ENCODE measurements around the gene ZNF549.

The ZNF549 gene

DNA sequence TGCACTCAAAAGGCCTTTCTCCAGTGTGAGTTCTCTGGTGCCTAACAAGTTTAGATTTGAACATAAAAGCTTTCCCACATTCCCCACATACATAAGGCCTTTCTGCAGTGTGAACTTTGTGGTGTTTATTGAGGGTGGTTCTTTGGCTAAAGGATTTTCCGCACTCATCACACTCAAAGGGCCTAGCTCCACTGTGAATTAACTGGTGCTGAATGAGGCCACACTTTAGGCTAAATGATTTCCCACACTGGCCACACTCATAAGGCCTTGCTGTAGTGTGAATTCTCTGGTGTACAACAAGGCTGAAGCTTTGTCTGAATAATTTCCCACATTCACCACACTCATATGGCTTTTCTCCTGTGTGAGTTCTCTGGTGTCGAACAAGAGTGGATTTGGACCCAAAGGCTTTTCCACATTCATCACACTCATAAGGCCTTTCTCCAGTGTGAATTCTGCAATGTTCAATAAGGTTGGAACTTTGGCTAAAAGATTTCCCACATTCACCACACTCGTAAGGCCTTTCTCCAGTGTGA is 45.3 kb downstream of the ZNF549 start:
- DNase-seq (ENCODE audit: low read depth), result no peak
- no peak overlapping the region for H3K4me3 ChIP-seq (ENCODE audit: low read length)
- TF ChIP-seq CTCF (conservative IDR thresholded peaks at IDR 0.05; ENCODE audit: low read length), result no peak

DNA sequence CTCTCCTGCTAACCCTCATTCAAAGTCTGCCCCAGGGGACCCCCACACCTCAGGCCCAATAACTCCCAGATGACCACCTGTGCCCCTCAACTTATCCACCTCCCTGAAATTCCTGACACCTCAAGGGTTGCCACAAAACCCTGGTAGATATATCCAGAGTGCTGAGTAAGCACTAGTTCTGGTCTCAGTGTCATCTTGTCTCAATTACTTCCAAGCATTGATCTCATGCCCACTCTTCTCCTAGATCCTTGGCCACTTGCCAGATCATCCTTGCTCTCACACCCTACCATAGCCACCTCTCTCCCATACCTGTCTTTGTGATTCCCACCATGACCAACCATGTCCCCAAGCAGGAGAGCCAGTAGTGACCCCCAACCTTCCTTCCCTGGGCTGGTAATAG is 49.5 kb downstream of the ZNF549 start:
- no peak for DNase-seq (ENCODE audit: low read depth)
- TF ChIP-seq CTCF (conservative IDR thresholded peaks at IDR 0.05; ENCODE audit: low read length), result no peak
- no peak overlapping the region for H3K4me3 ChIP-seq (ENCODE audit: low read length)

DNA sequence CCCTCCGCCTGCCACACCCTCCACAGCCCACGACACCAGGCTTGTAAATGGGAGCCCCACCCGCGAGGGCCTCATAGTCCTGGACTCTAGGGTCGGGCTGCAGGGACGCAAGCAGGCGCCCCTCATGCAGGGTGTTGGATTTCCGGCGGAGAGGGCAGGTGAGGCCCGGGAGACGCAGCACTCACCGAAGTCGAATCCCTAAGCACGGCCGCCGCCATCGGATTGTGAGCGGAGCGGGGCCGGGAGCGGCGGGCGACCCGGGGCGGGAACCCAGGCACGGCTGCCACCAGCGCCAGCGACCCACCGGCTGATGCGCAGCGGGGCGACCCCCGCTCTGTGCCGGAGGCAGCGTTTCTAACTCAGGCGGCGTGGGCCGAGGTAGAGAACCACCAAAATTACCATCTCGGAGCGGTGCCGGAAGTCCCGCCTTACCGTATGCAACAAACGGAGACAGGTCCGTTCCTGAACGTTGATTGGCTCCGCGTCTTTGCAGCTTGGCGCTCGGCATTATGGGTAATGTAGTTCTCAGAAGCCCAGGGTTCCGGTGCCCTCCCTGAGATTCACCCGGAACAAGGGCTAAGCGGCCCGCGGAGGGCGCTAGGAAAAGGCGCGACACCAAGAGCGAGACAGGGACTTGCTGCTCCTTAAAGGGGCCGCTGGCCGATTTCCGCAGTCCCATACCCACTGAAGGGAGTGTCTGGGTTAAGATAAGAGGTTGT is 51.5 kb downstream of the ZNF549 start, which contains the start of gene ZNF416:
ZNF416 (minus strand) TSS at position 425 of the 719 bp plus-strand sequence; CDS start at position 218, 207 bp downstream.
- peak within 1 kb of the TSS; percentile 90 for H3K4me3 ChIP-seq (ENCODE audit: low read length)
- peak; percentile 98 for DNase-seq (ENCODE audit: low read depth)
- TF ChIP-seq CTCF (conservative IDR thresholded peaks at IDR 0.05; ENCODE audit: low read length), result peak; percentile 29

DNA sequence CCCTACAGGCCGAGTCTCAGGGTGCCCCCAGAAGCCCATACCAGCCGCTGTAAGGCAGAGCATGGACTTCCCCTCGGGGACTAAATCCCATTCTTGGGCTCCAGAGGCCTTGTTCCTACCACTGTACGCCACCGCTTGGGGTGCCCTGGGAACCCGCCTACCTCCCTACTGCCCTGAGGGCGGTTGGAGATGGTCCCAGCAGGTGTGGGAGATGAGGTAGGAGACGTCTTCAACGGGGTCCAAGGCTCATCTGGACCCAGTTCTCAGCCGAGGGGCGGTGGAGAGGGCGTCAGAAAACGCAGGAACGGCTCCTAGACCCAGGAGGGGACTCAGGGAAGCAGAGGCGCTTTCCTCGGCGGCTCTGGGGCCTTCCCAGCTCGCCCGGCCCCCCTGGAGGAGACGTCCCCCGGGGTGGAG is 56.0 kb downstream of the ZNF549 start:
- H3K4me3 ChIP-seq (ENCODE audit: low read length), result no peak overlapping the region; the same call in 1 of the 2 replicates
- no peak for DNase-seq (ENCODE audit: low read depth)
- no peak for TF ChIP-seq CTCF (conservative IDR thresholded peaks at IDR 0.05; ENCODE audit: low read length)

DNA sequence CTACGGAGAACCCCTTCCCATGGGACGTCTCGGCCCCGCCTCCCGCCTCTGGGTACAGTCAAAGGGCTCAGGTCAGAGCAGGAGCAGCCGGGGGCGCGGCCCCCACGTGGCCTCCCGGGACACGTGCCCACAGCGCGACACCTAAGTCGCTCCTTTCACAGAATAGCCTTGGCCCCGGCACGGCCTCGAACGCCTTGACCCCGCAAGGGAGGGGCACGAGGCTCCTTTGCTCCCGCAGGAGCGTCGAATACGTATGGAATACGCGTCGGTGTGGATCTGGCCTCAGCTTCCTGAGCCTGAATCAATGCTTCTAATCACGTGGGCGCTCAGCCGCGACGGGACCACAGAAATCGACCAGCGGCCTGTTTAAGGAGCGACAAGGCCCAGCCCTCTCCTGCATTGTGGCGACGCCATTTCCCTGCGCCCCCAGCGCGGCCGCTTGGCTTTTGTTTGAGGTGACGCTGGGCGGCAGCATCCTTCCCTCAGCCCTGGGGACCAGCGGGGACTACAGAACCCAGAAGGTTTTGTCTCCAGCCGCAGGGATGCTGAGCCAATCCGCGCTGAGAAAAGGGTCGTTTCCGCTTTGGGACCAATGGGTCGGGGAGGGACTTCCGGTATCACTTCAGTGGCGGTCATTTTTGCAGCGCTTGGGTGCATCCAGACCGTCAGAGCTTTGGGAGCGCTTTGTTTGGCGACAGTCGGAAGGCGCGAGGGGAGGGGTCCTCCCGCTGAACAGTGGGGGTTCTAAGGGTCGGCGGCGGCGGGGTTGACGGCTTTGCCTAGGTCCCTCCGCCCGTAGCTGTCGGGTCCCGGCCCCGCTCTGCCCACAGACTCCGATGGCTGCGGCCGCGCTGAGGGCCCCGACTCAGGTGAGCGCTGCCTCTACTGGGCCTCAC is 56.6 kb downstream of the ZNF549 start, which contains the start of gene ZIK1:
ZIK1 (plus strand) TSS at position 625 of the 896 bp plus-strand sequence; CDS start at position 837, 212 bp downstream.
- peak within 1 kb of the TSS; percentile 77 for H3K4me3 ChIP-seq (ENCODE audit: low read length)

GRCh38 chr19:57587529-57587928 is 60.4 kb downstream of the ZNF549 start:
- no peak for TF ChIP-seq CTCF (conservative IDR thresholded peaks at IDR 0.05; ENCODE audit: low read length)
- H3K4me3 ChIP-seq (ENCODE audit: low read length), result no peak overlapping the region
- DNase-seq (ENCODE audit: low read depth), result peak; percentile 81

More for the DNA sequence above, 56.6 kb downstream of the ZNF549 start, which contains the start of gene ZIK1:
- TF ChIP-seq CTCF (conservative IDR thresholded peaks at IDR 0.05; ENCODE audit: low read length), result no peak; the same call in 1 of the 2 replicates
- peak; percentile 91 for DNase-seq (ENCODE audit: low read depth)

All from AG10803 (cell line).